Esophagus squamous epithelium (tissue), 4 donors: ENCODE measurements around the gene MLH3.

Experiments
- CTCF ChIP-seq, 6 experiments: fragments of 450-650 bp in 4 of 6; fragments of 200-600 bp in 2 of 6; sonication (generic) in 2 of 6; IDR thresholded peaks; one replicate each; pipeline ENCODE4 v1.5.1; 2016 to 2019; ENCODE audit warnings: antibody characterized with exemption in 6 of 6, mild to moderate bottlenecking in 4 of 6, moderate library complexity in 4 of 6
- POLR2A ChIP-seq, 4 donors: fragments of 450-650 bp; IDR thresholded peaks; one replicate each; pipeline ENCODE4 v1.6.1; 2017; ENCODE audit warnings: antibody characterized with exemption in 4 of 4, mild to moderate bottlenecking in 4 of 4, moderate library complexity in 3 of 4

- TF ChIP-seq CTCF (IDR thresholded peaks at IDR 0.05) (no peak), POLR2A (IDR thresholded peaks at IDR 0.05) (no peak)
These were observed 12.9 kb upstream of the MLH3 start for GRCh38 chr14:75064205-75064567.
